Coronary artery (tissue), 2 donors: ENCODE results near the gene PTGDS.

Source experiments
- DNase-seq: peaks from one replicate; pipeline ENCODE4 v3.0.0-alpha.2; 2017; ENCODE audit warnings: low spot score
- H3K27ac ChIP-seq, 2 donors: fragments of 200-600 bp; sonication (generic); one replicate each; pipeline ENCODE4 v1.5.1; 2016 to 2019
- H3K4me3 ChIP-seq: fragments of 200-600 bp; sonication (generic); 2 replicates; pipeline ENCODE4 v1.5.1; 2016; ENCODE audit warnings: mild to moderate bottlenecking, moderate library complexity
- TF ChIP-seq, protein P1 (sequence below): fragments of 200-600 bp; sonication (generic); IDR thresholded peaks from one replicate; pipeline ENCODE4 v1.5.1; 2019; ENCODE audit warnings: antibody characterized with exemption

Gene PTGDS

DNA sequence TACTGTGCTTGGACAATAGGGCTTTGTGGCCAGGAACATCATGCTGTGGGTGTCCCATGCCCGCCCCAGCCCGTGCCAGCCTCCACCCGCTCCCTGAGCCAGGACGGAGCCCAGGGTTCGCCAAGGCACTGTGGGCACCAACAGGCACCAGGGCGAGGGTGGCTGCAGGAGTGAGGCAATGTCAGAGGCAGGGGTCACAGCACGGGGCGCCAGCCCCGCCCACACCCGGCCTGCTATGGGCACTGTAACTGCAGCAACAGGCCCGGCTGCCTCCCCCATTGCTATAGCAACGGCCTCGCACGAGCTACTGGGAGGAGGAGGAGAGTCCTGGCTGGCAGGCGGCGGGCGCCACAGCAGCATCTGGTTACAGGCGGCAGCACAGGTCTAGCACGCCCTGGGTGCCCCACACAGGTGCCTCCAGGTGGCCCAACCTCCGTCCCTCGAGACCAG lies 48.2 kb downstream of the PTGDS start:
- DNase-seq: no peak
- no peak overlapping the region for H3K4me3 ChIP-seq
- TF ChIP-seq, protein P1, sequence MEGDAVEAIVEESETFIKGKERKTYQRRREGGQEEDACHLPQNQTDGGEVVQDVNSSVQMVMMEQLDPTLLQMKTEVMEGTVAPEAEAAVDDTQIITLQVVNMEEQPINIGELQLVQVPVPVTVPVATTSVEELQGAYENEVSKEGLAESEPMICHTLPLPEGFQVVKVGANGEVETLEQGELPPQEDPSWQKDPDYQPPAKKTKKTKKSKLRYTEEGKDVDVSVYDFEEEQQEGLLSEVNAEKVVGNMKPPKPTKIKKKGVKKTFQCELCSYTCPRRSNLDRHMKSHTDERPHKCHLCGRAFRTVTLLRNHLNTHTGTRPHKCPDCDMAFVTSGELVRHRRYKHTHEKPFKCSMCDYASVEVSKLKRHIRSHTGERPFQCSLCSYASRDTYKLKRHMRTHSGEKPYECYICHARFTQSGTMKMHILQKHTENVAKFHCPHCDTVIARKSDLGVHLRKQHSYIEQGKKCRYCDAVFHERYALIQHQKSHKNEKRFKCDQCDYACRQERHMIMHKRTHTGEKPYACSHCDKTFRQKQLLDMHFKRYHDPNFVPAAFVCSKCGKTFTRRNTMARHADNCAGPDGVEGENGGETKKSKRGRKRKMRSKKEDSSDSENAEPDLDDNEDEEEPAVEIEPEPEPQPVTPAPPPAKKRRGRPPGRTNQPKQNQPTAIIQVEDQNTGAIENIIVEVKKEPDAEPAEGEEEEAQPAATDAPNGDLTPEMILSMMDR: no peak
- H3K27ac ChIP-seq: peak overlapping the region in 1 of 2 donors; percentile 38

DNA sequence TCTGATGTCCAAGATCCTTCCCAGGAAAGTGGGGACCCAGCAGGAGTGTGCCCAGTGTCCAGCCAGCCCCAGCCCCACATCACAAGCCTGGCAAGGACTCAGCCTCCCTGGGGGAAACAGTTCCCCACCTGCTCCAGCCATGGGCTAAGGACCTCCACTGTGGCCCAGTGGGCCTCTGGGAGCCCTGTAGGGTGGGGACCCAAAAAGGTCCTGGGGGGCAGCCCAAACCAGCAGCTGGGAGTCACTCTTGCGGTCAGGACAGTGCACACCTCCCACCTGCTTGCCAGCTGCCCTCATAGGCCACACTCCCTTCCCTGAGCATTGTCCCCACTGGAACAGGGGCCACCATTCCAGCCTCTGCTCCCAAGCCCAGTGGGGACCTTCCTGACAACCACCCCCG lies 49.1 kb downstream of the PTGDS start:
- Histone ChIP-seq H3K4me3 (peak overlapping the region; percentile 85), H3K27ac (peak overlapping the region in 1 of 2 donors; percentile 82)
- DNase-seq: no peak
- TF ChIP-seq, protein P1: no peak

DNA sequence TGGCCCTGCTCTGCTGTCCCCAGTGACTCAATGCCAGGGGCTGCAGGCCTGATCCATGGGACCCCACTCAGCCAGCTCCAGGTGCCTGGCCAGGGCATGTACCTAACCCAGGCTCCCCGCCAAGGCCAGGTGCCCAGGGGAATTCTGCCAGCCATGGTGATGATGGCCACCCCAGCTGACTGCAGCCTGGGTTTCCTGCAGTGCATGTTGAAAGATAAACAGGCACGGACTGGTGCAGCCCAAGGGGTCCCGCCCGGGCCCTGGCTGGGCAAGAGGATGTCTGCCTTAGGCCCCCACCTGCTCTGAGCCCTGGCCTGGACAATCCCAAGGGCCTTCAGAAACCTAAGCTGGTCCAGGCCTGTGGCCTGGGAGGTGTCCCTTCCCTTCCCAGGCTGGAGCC lies 49.5 kb downstream of the PTGDS start:
- Histone ChIP-seq H3K27ac (peak overlapping the region in 1 of 2 donors; percentile 82), H3K4me3 (peak overlapping the region; percentile 85)
- TF ChIP-seq, protein P1: no peak
- no peak for DNase-seq

DNA sequence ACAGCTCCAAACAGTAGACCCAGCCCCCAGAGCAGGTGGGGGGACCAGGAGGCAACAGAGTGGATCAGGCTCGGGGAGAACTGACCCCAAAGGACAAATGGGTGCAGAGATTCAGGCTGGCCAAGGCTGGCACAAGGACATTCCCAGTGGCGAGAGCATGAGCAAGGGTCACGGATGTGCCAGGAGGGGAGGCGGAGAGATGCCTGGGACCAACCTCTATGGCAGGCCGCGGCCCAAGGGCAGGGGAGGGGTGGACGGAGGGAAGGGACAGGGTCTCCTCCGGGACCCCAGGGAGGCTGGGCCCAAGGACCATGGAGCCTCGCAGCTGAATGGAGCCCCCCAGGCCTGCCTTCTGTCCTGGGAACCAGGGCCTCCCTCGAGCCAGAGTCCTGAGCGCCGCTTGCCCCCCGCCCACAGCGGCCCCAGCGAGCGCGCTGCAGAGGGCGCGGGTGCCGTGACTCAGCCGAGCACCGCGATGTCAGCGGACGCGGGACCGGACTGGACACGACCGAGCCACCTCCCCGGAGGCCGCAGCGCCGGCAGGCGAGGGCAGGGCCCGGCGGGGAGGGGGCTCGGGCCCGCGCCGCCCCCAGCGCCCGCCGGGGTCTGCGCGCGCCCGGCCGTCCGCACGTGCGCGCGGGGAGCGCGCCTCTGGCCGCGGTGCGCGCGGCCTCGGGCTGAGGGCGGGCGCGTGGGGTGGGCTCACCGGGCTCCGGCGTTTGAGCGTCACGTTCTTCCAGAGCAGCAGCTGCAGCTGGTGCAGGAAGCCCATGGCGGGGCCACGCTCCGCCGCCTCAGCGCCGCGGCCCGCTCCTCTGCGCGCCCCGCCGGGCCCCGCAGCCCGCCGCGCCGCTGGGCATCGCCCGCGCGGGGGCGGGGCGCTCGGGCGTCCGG lies 50.3 kb downstream of the PTGDS start, which contains the start of gene ABCA2:
Gene ABCA2, minus strand, starts transcription at position 869 of the 894 bp plus-strand sequence. Its CDS starts 97 bp downstream, at position 772.
- TF ChIP-seq, protein P1: no peak
- H3K4me3 ChIP-seq: peak within 1 kb of the TSS; percentile 85
- peak within 1 kb of the TSS; percentile 64 to 82 for H3K27ac ChIP-seq
- DNase-seq: no peak

DNA sequence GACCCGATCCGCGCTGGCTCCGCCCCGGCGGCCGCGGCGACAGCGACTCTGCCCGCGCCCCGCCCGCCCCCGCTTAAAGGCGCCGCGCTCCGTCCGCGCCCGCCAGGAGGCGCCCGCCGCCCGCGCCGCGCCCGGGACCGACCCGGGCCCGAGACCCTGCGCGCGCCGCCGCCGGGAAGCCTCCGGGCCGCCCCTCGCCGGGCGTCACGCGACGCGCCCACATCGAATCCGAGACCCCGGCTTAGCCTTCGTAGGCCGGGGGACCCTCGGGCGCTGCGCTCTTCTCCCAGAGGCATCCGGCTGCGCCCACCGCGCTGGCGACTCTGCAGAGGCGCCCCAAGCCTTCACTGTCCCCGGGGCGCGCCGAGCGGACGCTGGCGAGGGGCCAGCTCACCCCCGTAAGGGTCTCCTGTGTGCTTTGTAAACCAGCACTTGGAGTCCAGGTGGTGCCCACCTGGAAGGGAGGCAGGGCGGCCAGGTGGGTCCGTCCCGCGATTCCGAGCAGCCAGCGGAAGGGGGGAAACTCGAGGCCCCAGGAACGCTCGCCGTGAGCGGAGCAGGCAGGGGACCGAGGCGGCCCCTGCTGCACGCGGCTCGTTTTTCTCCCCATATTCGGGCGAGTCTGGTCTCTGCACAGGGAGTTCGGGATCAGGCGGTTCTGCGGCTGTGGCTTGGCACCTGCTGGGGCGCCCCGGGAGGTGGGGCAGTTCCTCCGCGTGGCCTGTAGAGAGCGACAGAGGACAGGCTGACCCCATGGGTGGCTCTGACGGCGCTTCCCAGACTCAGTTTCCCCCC lies 51.2 kb downstream of the PTGDS start:
- TF ChIP-seq, protein P1: no peak
- Histone ChIP-seq H3K27ac (peak overlapping the region; percentile 64 to 82), H3K4me3 (peak overlapping the region; percentile 85)
- no peak for DNase-seq

DNA sequence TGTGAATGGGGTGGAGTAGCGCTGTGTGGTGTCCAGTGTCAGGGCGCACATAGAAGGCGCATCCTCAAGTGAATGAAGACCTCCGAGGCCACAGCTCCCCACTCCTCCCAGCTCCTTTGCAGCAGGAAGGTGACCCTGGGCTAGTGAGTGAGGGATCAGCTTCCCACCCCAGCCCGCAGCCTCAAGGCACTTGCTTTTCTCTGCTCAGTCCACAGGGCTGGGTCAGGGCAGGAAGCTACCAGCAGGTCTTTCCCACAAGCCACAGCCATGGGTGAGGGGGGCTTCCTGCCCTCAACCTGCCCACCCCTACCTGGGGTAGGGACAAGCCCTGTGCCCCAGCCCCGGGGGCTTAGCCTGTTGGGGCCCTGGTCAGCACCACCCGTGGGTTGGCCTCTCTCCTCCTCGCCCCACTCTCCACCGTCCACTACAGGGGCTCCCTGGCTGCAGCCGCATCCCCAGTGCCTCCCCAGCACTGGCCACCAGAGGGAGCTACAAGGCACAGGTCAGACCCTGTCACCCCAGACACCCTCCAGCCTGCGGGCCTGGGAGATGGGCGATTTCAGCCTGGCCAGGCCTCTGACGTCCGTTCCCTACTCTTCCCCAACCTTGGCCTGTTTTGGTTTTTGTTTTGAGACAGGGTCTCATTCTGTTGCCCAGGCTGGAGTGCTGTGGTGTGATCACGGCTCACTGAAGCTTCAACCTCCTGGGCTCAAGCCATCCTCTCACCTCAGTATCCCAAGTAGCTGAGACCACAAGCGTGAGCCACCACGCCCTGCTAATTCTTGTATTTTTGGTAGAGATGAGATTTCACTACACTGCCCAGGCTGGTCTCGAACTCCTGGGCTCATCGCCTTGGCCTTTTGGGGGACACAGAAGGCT lies 52.0 kb downstream of the PTGDS start:
- peak overlapping the region; percentile 85 for H3K4me3 ChIP-seq
- peak overlapping the region in 1 of 2 donors; percentile 0 for H3K27ac ChIP-seq
- TF ChIP-seq, protein P1: peak; percentile 82
- DNase-seq: no peak
